HG03575 (cell line): ENCODE results near the gene LARP4B.

Experiments
- ATAC-seq: cut with Tn5 transposase; IDR thresholded peaks from one replicate; pipeline ENCODE4 v1.9.1; 2021; ENCODE audit not compliant: unreplicated experiment, insufficient number of reproducible peaks, low FRiP score; ENCODE audit errors: extremely low read depth

The LARP4B gene

GRCh38 chr10:846126-846685 lies 85.3 kb downstream of the LARP4B start:
- no peak for ATAC-seq

GRCh38 chr10:845526-845925 lies 86.0 kb downstream of the LARP4B start:
- ATAC-seq: no peak

GRCh38 chr10:844552-844951 lies 87.0 kb downstream of the LARP4B start:
- no peak for ATAC-seq

GRCh38 chr10:843703-844102 lies 87.8 kb downstream of the LARP4B start:
- no peak for ATAC-seq

- no peak for ATAC-seq
These were observed 88.7 kb downstream of the LARP4B start for GRCh38 chr10:842795-843194.

GRCh38 chr10:841535-841934 lies 90.0 kb downstream of the LARP4B start:
- ATAC-seq: no peak

- ATAC-seq: no peak
These were observed 91.8 kb downstream of the LARP4B start for GRCh38 chr10:839550-840205.

- ATAC-seq: no peak
These were observed 94.7 kb downstream of the LARP4B start for GRCh38 chr10:836782-837181.

GRCh38 chr10:834493-834892 lies 97.0 kb downstream of the LARP4B start:
- ATAC-seq: no peak

- no peak for ATAC-seq
These were observed 102.3 kb downstream of the LARP4B start for GRCh38 chr10:829241-829640.

- no peak for ATAC-seq
These were observed 103.3 kb downstream of the LARP4B start for GRCh38 chr10:828191-828590.

- no peak for ATAC-seq
These were observed 106.6 kb downstream of the LARP4B start for GRCh38 chr10:824946-825345.

- no peak for ATAC-seq
These were observed 107.0 kb downstream of the LARP4B start for GRCh38 chr10:824497-824896.

GRCh38 chr10:822661-823367 lies 108.7 kb downstream of the LARP4B start:
- ATAC-seq: no peak

GRCh38 chr10:822197-822596 lies 109.3 kb downstream of the LARP4B start:
- ATAC-seq: no peak

- ATAC-seq: no peak
These were observed 110.2 kb downstream of the LARP4B start for GRCh38 chr10:821322-821721.

GRCh38 chr10:819816-820215 lies 111.7 kb downstream of the LARP4B start:
- ATAC-seq: no peak

- no peak for ATAC-seq
These were observed 112.2 kb downstream of the LARP4B start for GRCh38 chr10:819326-819725.

- no peak for ATAC-seq
These were observed 112.8 kb downstream of the LARP4B start for GRCh38 chr10:818526-819220.

GRCh38 chr10:818010-818409 lies 113.5 kb downstream of the LARP4B start:
- no peak for ATAC-seq
